ENCODE measurements around the gene CCDC197.

The CCDC197 gene

DNA sequence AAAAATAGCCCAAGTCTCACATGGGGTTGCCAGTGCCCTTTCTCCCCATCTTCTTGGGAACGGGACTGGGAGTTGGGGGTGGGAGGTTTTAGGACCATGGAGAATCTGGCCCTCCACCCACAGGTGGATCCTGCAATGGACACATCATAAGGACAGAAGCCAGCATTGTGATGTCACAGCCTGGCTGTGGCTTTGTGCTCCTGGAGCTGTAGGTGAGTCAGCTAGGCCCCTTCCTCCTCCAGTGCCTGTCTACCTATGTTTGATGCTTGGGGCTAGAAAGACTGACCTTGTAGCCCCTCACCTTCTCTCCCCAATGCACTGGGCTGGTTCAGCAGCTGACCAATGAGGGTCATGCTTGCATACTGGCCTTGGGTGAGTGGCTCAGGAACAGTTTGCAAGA lies at the start of gene CCDC197:
CCDC197 (plus strand) TSS at position 220 of the 400 bp plus-strand sequence. CDS start 831 bp downstream, outside the sequence.
- H3F3A ChIP-seq (ENCODE audit: insufficient read depth, low read length), result no peaks in the 10 kb centered on the region
- no peak within 1 kb of the TSS for H3K27ac ChIP-seq (ENCODE audit: low read depth, low read length, poor library complexity, severe bottlenecking)
- H3K4me1 ChIP-seq (ENCODE audit: insufficient read depth, low read length, severe bottlenecking), result peaks cover 32% of the 10 kb centered on the region
- H3K4me2 ChIP-seq (ENCODE audit: low read length), result no peak within 1 kb of the TSS
- no peak within 1 kb of the TSS for H3K9ac ChIP-seq (ENCODE audit: low read length)
- H4K20me1 ChIP-seq (ENCODE audit: insufficient read depth, low read length), result no peaks in the 10 kb centered on the region
- H2AFZ ChIP-seq (ENCODE audit: low read length), result no peak within 1 kb of the TSS
- H3K9me2 ChIP-seq (ENCODE audit: low read depth, low read length), result no peaks in the 10 kb centered on the region
- H3K36me3 ChIP-seq (ENCODE audit: insufficient read depth, low read length), result no peaks in the 10 kb centered on the region
- H3K9me3 ChIP-seq (ENCODE audit: low read length), result no peaks in the 10 kb centered on the region
- no peaks in the 10 kb centered on the region for H3K79me2 ChIP-seq (ENCODE audit: insufficient read depth, low read length)
- H3K27me3 ChIP-seq (ENCODE audit: insufficient read depth, low read length), result no peaks in the 10 kb centered on the region
- TF ChIP-seq EZH2 (IDR thresholded peaks at IDR 0.05; ENCODE audit: borderline replicate concordance, low read length) (no peak), CTCF (IDR thresholded peaks at IDR 0.05; ENCODE audit: low read length) (no peak)
- H3K4me3 ChIP-seq (ENCODE audit: low read depth, low read length, poor library complexity, severe bottlenecking), result no peak within 1 kb of the TSS

DNA sequence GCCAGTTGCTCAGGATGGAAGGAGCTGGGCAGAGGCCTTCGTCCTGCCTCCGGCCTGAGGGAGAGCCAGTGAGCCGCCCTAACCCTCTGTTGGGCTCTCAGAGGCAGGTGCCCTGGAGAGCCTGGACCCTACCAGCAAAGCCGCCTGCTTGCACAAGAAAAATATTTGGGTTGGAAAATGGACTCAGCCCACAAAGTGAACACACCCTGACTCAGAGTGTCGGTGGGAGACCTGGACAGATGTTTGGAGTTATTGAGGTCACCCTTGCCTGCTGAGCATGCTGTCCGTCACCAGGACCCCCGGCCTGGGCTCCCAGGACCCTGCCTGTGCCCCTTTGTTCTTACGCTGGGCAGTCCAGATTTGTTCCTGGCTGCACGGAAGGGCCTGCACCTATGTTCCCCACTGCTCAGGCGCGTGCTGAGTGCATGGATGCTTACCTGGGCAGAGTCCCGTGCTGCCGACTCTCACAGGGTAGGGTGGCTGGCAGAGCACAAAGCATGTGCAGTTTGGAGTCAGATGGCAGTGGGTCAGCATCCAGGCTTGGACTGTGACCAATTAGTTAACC lies 47.5 kb upstream of the CCDC197 start:
- Histone ChIP-seq H3K9me2 (ENCODE audit: low read depth, low read length) (no peaks in the 10 kb centered on the region), H3K27ac (ENCODE audit: low read depth, low read length, poor library complexity, severe bottlenecking) (no peak overlapping the region)
- no peak for TF ChIP-seq EZH2 (IDR thresholded peaks at IDR 0.05; ENCODE audit: borderline replicate concordance, low read length)
- TF ChIP-seq CTCF (IDR thresholded peaks at IDR 0.05; ENCODE audit: low read length), result no peak

GRCh38 chr14:93950948-93951634 lies 46.0 kb upstream of the CCDC197 start:
- peaks cover 40% of the 10 kb centered on the region for H3K4me1 ChIP-seq (ENCODE audit: insufficient read depth, low read length, severe bottlenecking)

More for the DNA sequence above, 47.5 kb upstream of the CCDC197 start:
- Histone ChIP-seq H3K27me3 (ENCODE audit: insufficient read depth, low read length) (no peaks in the 10 kb centered on the region), H3F3A (ENCODE audit: insufficient read depth, low read length) (no peaks in the 10 kb centered on the region), H4K20me1 (ENCODE audit: insufficient read depth, low read length) (no peaks in the 10 kb centered on the region), H3K79me2 (ENCODE audit: insufficient read depth, low read length) (no peaks in the 10 kb centered on the region), H3K4me1 (ENCODE audit: insufficient read depth, low read length, severe bottlenecking) (peaks cover 25% of the 10 kb centered on the region), H2AFZ (ENCODE audit: low read length) (no peak overlapping the region), H3K4me2 (ENCODE audit: low read length) (no peak overlapping the region), H3K36me3 (ENCODE audit: insufficient read depth, low read length) (peaks cover 92% of the 10 kb centered on the region), H3K9me3 (ENCODE audit: low read length) (no peaks in the 10 kb centered on the region), H3K9ac (ENCODE audit: low read length) (no peak overlapping the region), H3K4me3 (ENCODE audit: low read depth, low read length, poor library complexity, severe bottlenecking) (no peak overlapping the region)

More at GRCh38 chr14:93950948-93951634, 46.0 kb upstream of the CCDC197 start:
- no peaks in the 10 kb centered on the region for H3K79me2 ChIP-seq (ENCODE audit: insufficient read depth, low read length)
- no peaks in the 10 kb centered on the region for H3K9me2 ChIP-seq (ENCODE audit: low read depth, low read length)
- no peak overlapping the region for H3K4me3 ChIP-seq (ENCODE audit: low read depth, low read length, poor library complexity, severe bottlenecking)
- peak overlapping the region; percentile 100 for H3K27ac ChIP-seq (ENCODE audit: low read depth, low read length, poor library complexity, severe bottlenecking)
- no peaks in the 10 kb centered on the region for H4K20me1 ChIP-seq (ENCODE audit: insufficient read depth, low read length)
- TF ChIP-seq CTCF (IDR thresholded peaks at IDR 0.05; ENCODE audit: low read length) (no peak), EZH2 (IDR thresholded peaks at IDR 0.05; ENCODE audit: borderline replicate concordance, low read length) (no peak)
- H3F3A ChIP-seq (ENCODE audit: insufficient read depth, low read length), result no peaks in the 10 kb centered on the region
- H3K27me3 ChIP-seq (ENCODE audit: insufficient read depth, low read length), result no peaks in the 10 kb centered on the region
- peaks cover 79% of the 10 kb centered on the region for H3K36me3 ChIP-seq (ENCODE audit: insufficient read depth, low read length)
- H3K9ac ChIP-seq (ENCODE audit: low read length), result no peak overlapping the region
- no peaks in the 10 kb centered on the region for H3K9me3 ChIP-seq (ENCODE audit: low read length)
- no peak overlapping the region for H3K4me2 ChIP-seq (ENCODE audit: low read length)
- H2AFZ ChIP-seq (ENCODE audit: low read length), result no peak overlapping the region

Data from OCI-LY1 (cell line).